Thyroid gland (tissue), 4 donors: ENCODE results near the gene FRMPD1. TPM values are rescaled to one million over a fixed set of nuclear protein-coding genes. Genes with fewer than 3 reads are reported as not detected.

Experiments
- DNase-seq, 2 donors: peaks; one replicate each; pipeline ENCODE4 v3.0.0-alpha.2; 2019
- H3K27ac ChIP-seq, 3 donors: fragments of 200-600 bp; sonication (generic); 1 replicate in 2 of 3; 2 replicates in 1 of 3; pipeline ENCODE4 v1.5.1; 2016 to 2019; ENCODE audit warnings: mild to moderate bottlenecking in 1 of 3, moderate library complexity in 1 of 3
- H3K27me3 ChIP-seq: fragments of 200-600 bp; sonication (generic); one replicate; pipeline ENCODE4 v1.5.1; 2019
- H3K36me3 ChIP-seq, 2 donors: fragments of 200-600 bp; sonication (generic); one replicate each; pipeline ENCODE4 v1.5.1; 2016 to 2019
- H3K4me1 ChIP-seq, 2 donors: fragments of 200-600 bp; sonication (generic); one replicate each; pipeline ENCODE4 v1.5.1; 2017 to 2019
- H3K4me3 ChIP-seq, 3 donors: fragments of 200-600 bp; sonication (generic); replicated peaks in 1 of 3; 1 replicate in 2 of 3; 2 replicates in 1 of 3; pipeline ENCODE4 v1.5.1; 2016; ENCODE audit warnings: mild to moderate bottlenecking in 1 of 3
- H3K9me3 ChIP-seq: fragments of 200-600 bp; sonication (generic); one replicate; pipeline ENCODE4 v1.5.1; 2017
- POLR2A ChIP-seq, 2 donors: fragments of 450-650 bp; IDR thresholded peaks; one replicate each; pipeline ENCODE4 v1.6.1; 2017; ENCODE audit warnings: antibody characterized with exemption in 2 of 2, mild to moderate bottlenecking in 2 of 2, moderate library complexity in 1 of 2
- WGBS, 2 donors: methylation state at CpG; one replicate each; pipeline ENCODE4 v1.1.5; 2017; 5-methylcytosine and 5-hydroxymethylcytosine counted together
- intact Hi-C: fragments of 100-400 bp; cut with DNase I; formaldehyde crosslinking; loops from one replicate; pipeline ENCODE4 v1.15.1; 2023
- total RNA-seq, 4 donors: library from RNA; depleted of rRNA; stranded (reverse); fragments of >200 nt; gene quantifications; one replicate each; pipeline ENCODE4 v1.2.3, GENCODE V29; 2016
- TF ChIP-seq, protein P1 (sequence below), 6 experiments: fragments of 200-600 bp in 3 of 6; fragments of 450-650 bp in 3 of 6; sonication (generic) in 3 of 6; IDR thresholded peaks; one replicate each; pipeline ENCODE4 v1.5.1; 2016 to 2019; ENCODE audit warnings: antibody characterized with exemption in 6 of 6, mild to moderate bottlenecking in 2 of 6, inconsistent platforms in 1 of 6, moderate library complexity in 1 of 6

Gene FRMPD1
- total RNA-seq, 4 donors from 2014 or later = 0.13 to 0.49 (median 0.22) TPM; not detected in 1

DNA sequence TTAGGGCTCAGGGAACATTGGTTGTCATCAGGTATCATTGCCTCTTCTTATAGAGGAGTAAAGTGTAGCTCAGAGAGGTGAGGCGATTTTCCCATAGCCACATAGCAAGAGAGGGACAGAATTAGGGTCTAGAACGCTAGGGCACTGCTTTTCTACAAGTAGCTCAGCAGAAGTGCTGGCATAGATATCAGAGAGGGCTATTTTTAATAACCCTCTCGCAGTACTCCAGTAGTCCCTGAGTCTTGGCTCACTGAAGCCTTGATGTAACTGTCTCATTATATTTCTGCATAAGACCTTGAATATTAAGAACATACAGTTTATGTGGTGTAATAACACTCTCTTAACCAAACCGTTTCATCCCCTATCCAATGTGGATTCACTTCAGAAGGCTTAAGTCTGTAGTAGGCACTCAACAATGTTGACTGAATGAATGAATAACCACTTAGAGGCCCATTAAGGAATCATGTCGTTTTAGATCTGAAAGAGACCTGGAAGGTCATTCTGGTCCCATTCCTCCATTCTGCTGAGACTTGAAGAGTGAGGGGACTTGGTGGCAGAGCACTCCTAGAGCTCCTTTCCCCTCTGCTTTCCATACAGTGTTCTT, 4.7 kb upstream of the FRMPD1 start:
- Histone ChIP-seq H3K4me1 (peaks cover 0 to 1% of the 10 kb centered on the region in 2 donors), H3K27me3 (no peaks in the 10 kb centered on the region), H3K36me3 (no peaks in the 10 kb centered on the region), H3K9me3 (no peaks in the 10 kb centered on the region), H3K4me3 (no peak overlapping the region), H3K27ac (no peak overlapping the region)
- intact Hi-C loops = no loop called here
- 40 to 45% methylated on average over 5 of the region's 5 CpGs for WGBS, 2 donors
- DNase-seq = no peak
- TF ChIP-seq, protein P1, sequence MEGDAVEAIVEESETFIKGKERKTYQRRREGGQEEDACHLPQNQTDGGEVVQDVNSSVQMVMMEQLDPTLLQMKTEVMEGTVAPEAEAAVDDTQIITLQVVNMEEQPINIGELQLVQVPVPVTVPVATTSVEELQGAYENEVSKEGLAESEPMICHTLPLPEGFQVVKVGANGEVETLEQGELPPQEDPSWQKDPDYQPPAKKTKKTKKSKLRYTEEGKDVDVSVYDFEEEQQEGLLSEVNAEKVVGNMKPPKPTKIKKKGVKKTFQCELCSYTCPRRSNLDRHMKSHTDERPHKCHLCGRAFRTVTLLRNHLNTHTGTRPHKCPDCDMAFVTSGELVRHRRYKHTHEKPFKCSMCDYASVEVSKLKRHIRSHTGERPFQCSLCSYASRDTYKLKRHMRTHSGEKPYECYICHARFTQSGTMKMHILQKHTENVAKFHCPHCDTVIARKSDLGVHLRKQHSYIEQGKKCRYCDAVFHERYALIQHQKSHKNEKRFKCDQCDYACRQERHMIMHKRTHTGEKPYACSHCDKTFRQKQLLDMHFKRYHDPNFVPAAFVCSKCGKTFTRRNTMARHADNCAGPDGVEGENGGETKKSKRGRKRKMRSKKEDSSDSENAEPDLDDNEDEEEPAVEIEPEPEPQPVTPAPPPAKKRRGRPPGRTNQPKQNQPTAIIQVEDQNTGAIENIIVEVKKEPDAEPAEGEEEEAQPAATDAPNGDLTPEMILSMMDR (IDR thresholded peaks at IDR 0.05) = no peak
- no peak for TF ChIP-seq POLR2A (IDR thresholded peaks at IDR 0.05)

DNA sequence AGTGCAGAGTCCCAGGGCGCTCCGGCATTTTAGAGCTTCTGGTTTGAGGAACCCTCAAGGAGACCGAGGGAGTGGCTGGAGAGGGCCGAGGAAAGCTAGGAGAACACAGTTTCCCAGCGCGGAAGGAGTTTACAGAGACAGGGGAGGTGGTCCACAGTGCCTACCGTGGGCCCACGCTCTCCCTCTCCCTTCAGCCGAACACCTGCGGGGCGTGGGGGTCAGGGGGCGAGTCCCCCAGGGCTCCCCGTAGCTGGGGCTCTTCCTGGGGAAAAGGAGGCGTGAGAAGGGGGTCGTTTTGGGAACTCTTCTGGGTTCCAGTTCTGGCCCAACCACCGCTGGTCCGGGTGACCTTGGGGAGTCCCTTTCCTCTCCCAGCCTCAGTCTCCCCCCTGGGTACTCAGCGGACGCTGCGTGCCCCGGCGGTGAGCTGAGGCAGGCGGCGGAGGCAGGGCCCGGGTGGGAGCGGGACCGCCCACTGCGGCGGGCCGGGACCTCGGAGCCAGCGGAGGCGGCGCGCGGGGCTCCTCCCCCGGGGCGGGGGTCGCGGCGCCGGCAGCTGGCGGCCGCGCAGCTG, 368 bp upstream of the FRMPD1 start:
- Histone ChIP-seq H3K27ac (no peak overlapping the region), H3K36me3 (no peaks in the 10 kb centered on the region), H3K27me3 (no peaks in the 10 kb centered on the region), H3K4me1 (peaks cover 5 to 8% of the 10 kb centered on the region in 2 donors), H3K4me3 (no peak overlapping the region), H3K9me3 (no peaks in the 10 kb centered on the region)
- TF ChIP-seq, protein P1 (IDR thresholded peaks at IDR 0.05) = no peak
- TF ChIP-seq POLR2A (IDR thresholded peaks at IDR 0.05) = no peak
- 38 to 44% methylated on average over 18 of the region's 45 CpGs for WGBS, 2 donors
- intact Hi-C loops = loop anchor here (10.0 kb wide), 2 partner anchors 66 to 146 kb away; no protein-coding TSS in a partner anchor
- no peak for DNase-seq

DNA sequence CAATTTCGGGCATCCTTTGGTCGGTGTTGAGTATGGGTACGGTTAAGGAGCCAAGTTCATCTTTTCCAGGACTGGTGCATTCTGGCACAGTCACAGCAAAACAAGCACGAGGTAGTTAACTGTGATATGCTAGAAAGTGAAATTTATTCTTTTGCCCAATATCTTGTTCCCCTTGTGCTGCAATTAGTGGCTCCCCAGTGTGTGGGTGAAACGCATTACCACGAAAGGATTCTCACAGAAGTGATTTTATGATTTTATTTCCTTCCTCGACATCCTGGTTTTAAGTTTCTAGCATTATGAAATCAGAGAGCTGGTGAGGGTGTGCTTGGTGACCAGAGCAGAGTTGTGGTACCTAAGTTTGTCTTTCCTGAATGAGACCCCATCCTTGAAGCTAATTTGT, 1.5 kb downstream of the FRMPD1 start:
- TF ChIP-seq, protein P1 (IDR thresholded peaks at IDR 0.05) = no peak
- no peak for TF ChIP-seq POLR2A (IDR thresholded peaks at IDR 0.05)
- no peak for DNase-seq

DNA sequence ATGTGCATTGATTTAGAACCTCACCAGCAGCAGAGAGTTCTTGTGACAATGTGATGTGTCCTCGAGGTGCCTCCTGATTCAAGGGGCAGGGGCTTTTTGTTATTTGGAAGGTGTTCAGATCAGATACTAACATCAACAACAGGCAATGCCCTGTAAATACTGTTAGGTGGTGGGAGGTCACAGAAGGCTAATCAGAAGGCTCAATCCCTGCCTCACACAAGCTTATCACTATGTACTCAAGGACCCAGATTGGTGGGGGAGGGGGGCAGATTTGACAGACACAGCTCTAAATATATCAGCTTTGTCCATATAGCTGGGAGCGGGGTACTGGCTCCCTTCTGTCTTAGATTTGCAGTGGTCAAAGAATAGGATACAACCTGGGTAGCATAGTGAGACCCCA, 2.6 kb downstream of the FRMPD1 start:
- Histone ChIP-seq H3K27me3 (no peaks in the 10 kb centered on the region), H3K27ac (no peak overlapping the region), H3K9me3 (no peaks in the 10 kb centered on the region), H3K4me3 (no peak overlapping the region), H3K4me1 (peaks cover 5 to 8% of the 10 kb centered on the region in 2 donors), H3K36me3 (no peaks in the 10 kb centered on the region)
- intact Hi-C loops = loop anchor here (10.0 kb wide), 2 partner anchors 69 to 149 kb away; no protein-coding TSS in a partner anchor
- WGBS, 2 donors = 73 to 81% methylated on average over 2 of the region's 2 CpGs
- no peak for DNase-seq
- TF ChIP-seq, protein P1 (IDR thresholded peaks at IDR 0.05) = no peak
- TF ChIP-seq POLR2A (IDR thresholded peaks at IDR 0.05) = no peak

More for the DNA sequence above, 1.5 kb downstream of the FRMPD1 start:
- WGBS, 2 donors = 77 to 86% methylated on average over 7 of the region's 7 CpGs
- H3K4me1 ChIP-seq = peaks cover 5 to 8% of the 10 kb centered on the region in 2 donors
- no peaks in the 10 kb centered on the region for H3K36me3 ChIP-seq
- no peak overlapping the region for H3K4me3 ChIP-seq
- no peaks in the 10 kb centered on the region for H3K9me3 ChIP-seq
- intact Hi-C loops = loop anchor here (10.0 kb wide), 2 partner anchors 67 to 147 kb away; no protein-coding TSS in a partner anchor
- H3K27me3 ChIP-seq = no peaks in the 10 kb centered on the region
- no peak overlapping the region for H3K27ac ChIP-seq

DNA sequence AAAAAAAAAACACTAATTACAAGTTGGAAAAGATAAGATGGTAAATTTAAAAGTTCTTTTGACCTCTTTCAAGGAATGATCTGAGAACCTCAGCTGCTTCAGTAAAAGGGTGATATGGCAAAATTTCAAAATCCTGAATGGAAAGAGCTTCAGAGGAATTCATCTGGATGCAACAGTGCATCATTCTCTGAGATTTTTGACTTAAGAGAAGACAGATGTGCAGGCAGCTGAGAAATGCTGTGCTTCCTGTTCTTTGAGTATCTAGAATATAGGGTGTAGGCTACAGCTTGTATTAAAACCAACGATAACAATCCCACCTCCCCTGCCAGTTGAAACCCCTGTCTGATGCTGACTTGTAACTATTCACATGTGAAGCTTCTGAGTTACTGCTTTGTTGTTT, 6.2 kb downstream of the FRMPD1 start:
- TF ChIP-seq, protein P1 (IDR thresholded peaks at IDR 0.05) = no peak
- TF ChIP-seq POLR2A (IDR thresholded peaks at IDR 0.05) = no peak
- DNase-seq = no peak
- Histone ChIP-seq H3K36me3 (no peaks in the 10 kb centered on the region), H3K27ac (no peak overlapping the region), H3K27me3 (no peaks in the 10 kb centered on the region), H3K4me3 (no peak overlapping the region), H3K9me3 (no peaks in the 10 kb centered on the region), H3K4me1 (no peaks in the 10 kb centered on the region)
- WGBS, 2 donors = 43 to 53% methylated on average over 1 of the region's 1 CpG
- intact Hi-C loops = loop anchor here (10.0 kb wide), 2 partner anchors 72 to 152 kb away; no protein-coding TSS in a partner anchor
